ENCODE data around the gene RETN.

GRCh38 chr19:7697721-7698287 lies 29.0 kb downstream of the RETN start:
- TF ChIP-seq, protein P1, sequence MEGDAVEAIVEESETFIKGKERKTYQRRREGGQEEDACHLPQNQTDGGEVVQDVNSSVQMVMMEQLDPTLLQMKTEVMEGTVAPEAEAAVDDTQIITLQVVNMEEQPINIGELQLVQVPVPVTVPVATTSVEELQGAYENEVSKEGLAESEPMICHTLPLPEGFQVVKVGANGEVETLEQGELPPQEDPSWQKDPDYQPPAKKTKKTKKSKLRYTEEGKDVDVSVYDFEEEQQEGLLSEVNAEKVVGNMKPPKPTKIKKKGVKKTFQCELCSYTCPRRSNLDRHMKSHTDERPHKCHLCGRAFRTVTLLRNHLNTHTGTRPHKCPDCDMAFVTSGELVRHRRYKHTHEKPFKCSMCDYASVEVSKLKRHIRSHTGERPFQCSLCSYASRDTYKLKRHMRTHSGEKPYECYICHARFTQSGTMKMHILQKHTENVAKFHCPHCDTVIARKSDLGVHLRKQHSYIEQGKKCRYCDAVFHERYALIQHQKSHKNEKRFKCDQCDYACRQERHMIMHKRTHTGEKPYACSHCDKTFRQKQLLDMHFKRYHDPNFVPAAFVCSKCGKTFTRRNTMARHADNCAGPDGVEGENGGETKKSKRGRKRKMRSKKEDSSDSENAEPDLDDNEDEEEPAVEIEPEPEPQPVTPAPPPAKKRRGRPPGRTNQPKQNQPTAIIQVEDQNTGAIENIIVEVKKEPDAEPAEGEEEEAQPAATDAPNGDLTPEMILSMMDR (IDR thresholded peaks at IDR 0.05 in 8 of 11, conservative IDR thresholded peaks at IDR 0.05 in 3 of 11) = no peak
- no peak for TF ChIP-seq POLR2AphosphoS5 (IDR thresholded peaks at IDR 0.05)

Data from spleen (tissue), 7 donors.